Upper lobe of left lung (tissue), 4 donors: ENCODE results near the gene SLC25A39.

Source experiments
- EP300 ChIP-seq, 4 donors: sonication (generic); formaldehyde crosslinking; IDR thresholded peaks; one replicate each; pipeline ENCODE4 v1.5.1; 2017; ENCODE audit warnings: antibody characterized with exemption in 4 of 4, control low read depth in 2 of 4
- POLR2A ChIP-seq, 4 donors: fragments of 450-650 bp; IDR thresholded peaks; one replicate each; pipeline ENCODE4 v1.5.1; 2016 to 2017; ENCODE audit warnings: antibody characterized with exemption in 4 of 4, mild to moderate bottlenecking in 2 of 4
- POLR2AphosphoS5 ChIP-seq, 2 donors: sonication (generic); formaldehyde crosslinking; IDR thresholded peaks; one replicate each; pipeline ENCODE4 v1.5.1; 2017; ENCODE audit warnings: antibody characterized with exemption in 2 of 2
- TF ChIP-seq, protein P1 (sequence below), 6 experiments: fragments of 450-650 bp in 4 of 6; fragments of 200-600 bp in 2 of 6; sonication (generic) in 2 of 6; IDR thresholded peaks; one replicate each; pipeline ENCODE4 v1.5.1; 2016 to 2019; ENCODE audit warnings: antibody characterized with exemption in 6 of 6

DNA sequence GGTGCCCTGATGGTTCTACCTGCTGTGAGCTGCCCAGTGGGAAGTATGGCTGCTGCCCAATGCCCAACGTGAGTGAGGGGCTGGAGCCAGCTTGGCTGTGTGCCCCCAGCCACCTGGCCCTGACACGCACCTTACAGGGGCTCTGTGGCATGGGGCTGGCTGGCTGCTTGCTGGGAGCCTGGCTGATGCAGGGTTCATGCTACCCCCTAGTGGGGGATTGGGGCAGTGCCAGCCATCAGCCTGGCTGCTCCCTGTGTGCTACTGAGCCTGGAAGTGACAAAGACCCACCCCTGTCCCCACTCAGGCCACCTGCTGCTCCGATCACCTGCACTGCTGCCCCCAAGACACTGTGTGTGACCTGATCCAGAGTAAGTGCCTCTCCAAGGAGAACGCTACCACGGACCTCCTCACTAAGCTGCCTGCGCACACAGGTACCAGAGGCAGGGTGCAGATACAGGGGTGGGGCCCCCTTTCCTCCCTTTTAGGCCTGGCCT lies 26.2 kb upstream of the SLC25A39 start:
- TF ChIP-seq, protein P1, sequence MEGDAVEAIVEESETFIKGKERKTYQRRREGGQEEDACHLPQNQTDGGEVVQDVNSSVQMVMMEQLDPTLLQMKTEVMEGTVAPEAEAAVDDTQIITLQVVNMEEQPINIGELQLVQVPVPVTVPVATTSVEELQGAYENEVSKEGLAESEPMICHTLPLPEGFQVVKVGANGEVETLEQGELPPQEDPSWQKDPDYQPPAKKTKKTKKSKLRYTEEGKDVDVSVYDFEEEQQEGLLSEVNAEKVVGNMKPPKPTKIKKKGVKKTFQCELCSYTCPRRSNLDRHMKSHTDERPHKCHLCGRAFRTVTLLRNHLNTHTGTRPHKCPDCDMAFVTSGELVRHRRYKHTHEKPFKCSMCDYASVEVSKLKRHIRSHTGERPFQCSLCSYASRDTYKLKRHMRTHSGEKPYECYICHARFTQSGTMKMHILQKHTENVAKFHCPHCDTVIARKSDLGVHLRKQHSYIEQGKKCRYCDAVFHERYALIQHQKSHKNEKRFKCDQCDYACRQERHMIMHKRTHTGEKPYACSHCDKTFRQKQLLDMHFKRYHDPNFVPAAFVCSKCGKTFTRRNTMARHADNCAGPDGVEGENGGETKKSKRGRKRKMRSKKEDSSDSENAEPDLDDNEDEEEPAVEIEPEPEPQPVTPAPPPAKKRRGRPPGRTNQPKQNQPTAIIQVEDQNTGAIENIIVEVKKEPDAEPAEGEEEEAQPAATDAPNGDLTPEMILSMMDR (IDR thresholded peaks at IDR 0.05), result peak; percentile 71 to 86 (median 81)
- TF ChIP-seq POLR2A (IDR thresholded peaks at IDR 0.05), result no peak
- TF ChIP-seq POLR2AphosphoS5 (IDR thresholded peaks at IDR 0.05), result no peak
- TF ChIP-seq EP300 (IDR thresholded peaks at IDR 0.05), result no peak
